GM12875 (cell line): ENCODE measurements around the gene GPR137.

Experiments used
- H3K4me3 ChIP-seq: one replicate; pipeline ENCODE4 v1.5.1; 2011; ENCODE audit warnings: low read depth, low read length, control low read depth
- TF ChIP-seq, protein P1 (sequence below): IDR thresholded peaks from 2 replicates; pipeline ENCODE4 v1.5.1; 2011; ENCODE audit warnings: low read depth, mild to moderate bottlenecking, control low read depth, inconsistent platforms, low read length, moderate library complexity, borderline replicate concordance; ENCODE audit not compliant: insufficient read depth

The GPR137 gene

DNA sequence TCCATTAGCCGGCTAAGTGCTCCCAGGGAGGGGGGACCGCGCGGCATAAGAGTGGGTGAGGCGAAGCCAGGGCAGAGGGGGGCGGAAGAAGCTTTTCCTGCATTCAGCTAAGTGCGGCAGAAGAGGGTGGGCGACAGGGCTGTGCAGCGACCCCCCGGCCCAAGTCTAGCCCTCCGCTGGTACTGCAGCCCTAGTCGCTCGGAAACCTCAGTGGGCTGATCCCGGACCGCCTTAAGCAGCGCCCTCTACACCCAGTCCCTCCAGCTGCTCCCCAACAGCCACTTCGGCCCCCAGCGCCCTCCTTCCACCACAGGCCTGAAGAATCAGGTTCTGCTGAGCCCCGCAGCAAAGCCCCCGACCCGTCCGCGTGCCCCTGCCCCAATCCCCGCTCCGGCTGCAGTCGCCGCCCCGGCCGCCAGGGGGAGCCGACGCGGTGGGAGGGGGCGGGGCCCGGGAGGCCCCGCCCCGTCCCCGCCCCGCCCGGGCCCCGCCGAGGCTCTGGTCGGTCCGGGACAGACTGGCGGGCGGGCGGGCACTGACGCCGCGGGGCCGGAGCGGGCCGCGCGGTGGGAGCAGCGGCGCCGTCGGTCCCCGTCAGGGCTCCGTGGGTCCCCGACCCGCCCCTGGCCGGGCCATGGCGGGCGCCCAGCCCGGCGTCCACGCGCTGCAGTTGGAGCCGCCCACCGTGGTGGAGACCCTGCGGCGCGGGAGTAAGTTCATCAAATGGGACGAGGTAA, 34.5 kb upstream of the GPR137 start, which contains the start of gene PLCB3:
PLCB3 (plus strand) TSS at position 515 of the 737 bp plus-strand sequence; CDS start at position 635, 120 bp downstream.
- TF ChIP-seq, protein P1, sequence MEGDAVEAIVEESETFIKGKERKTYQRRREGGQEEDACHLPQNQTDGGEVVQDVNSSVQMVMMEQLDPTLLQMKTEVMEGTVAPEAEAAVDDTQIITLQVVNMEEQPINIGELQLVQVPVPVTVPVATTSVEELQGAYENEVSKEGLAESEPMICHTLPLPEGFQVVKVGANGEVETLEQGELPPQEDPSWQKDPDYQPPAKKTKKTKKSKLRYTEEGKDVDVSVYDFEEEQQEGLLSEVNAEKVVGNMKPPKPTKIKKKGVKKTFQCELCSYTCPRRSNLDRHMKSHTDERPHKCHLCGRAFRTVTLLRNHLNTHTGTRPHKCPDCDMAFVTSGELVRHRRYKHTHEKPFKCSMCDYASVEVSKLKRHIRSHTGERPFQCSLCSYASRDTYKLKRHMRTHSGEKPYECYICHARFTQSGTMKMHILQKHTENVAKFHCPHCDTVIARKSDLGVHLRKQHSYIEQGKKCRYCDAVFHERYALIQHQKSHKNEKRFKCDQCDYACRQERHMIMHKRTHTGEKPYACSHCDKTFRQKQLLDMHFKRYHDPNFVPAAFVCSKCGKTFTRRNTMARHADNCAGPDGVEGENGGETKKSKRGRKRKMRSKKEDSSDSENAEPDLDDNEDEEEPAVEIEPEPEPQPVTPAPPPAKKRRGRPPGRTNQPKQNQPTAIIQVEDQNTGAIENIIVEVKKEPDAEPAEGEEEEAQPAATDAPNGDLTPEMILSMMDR, result peak; percentile 79
- H3K4me3 ChIP-seq, result peak within 1 kb of the TSS; percentile 77

DNA sequence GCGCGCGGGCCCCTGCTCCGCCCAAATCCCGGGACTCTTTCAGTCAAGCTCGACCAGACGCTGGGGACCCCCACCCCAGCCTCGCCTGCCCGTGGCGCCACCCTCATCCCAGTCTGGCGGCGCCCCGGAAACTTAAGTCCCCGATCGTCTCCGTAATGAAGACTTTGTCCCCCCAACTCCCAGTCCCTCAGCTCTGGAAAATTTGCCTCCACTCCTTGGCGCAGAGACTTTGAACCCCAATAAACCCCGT, 34.0 kb upstream of the GPR137 start:
- TF ChIP-seq, protein P1, result no peak
- H3K4me3 ChIP-seq, result peak overlapping the region; percentile 77

DNA sequence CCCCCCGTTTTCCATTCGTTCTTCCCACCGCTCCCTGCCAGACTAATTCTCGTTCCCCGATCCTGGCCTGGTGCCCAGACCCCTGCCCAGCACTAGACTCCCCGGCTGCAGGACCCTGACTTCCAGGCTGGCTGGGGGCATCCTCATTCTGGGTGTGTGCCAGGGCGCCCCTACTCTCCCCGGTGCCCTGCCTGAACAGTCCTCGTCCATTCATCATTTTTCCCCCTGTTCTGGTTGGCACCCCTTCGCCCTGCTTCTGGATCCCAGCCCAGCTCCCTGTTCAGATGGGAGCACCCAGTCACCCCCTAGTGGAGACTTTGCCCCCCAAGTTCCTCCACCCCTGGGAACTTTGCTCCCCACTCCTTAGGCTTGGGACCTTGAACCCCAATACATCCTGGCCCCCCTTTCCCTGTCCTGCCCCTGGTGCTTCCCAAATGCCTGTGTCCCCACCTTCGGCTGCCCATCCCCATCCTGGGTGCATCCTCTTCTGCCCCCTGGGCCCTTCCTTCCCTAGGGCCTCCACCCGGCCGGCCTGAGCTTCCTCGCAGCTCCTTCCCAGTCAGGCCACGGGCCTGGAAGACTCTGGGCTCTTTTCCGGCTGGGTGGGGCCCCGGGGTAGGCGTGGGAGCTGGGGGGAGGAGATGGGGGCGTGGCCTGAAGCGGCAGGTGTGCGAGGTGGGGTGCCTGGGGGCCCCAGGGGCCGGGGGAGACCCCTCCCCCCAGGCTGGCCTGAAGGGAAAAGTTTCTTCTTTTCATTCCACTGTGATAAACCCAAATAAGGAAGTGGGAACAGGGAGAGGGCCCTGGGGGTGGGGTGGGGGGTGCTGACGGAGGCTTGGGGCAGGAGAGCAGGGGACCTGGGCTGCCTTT, 33.4 kb upstream of the GPR137 start:
- H3K4me3 ChIP-seq, result peak overlapping the region; percentile 77
- TF ChIP-seq, protein P1, result peak; percentile 53

DNA sequence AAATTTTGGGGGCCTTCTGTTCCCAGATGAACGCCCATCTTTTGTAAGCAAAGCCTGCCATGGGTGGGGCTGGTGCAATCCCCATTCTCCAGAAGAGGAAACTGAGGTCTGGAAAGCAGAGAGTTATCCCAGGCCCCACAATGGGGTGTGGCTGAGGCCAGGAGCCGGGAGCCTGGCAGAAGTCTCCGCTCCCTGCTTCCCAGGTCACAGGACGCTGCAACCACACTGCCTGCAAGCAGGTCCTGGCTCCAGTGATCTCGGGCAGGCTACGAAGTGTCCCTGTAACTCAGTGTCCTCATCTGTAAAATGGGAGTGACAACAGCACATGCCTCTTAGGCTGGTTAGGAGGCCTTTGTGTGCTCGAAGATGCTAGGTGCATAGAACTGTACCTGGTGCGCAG, 32.6 kb upstream of the GPR137 start:
- TF ChIP-seq, protein P1, result no peak
- no peak overlapping the region for H3K4me3 ChIP-seq

DNA sequence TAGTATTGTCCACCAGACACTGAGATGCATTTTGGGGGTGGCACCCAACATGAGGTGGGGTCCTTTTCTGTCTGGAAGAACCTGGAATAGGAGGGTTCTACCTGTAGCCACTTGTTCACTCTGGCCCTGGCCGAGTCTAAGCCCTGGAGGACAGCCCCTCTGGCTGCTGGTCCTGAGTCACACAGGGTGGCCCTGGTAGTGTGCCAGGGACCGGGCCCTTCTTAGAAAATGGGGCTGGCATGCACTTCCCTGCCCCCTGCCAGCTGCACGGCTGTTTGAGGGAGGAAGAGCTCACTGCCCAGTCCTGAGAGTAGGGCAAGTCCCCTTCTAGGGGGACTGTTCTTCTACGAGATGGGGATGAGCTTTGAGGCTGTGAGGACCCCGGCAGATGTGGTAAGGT, 32.2 kb upstream of the GPR137 start:
- TF ChIP-seq, protein P1, result no peak
- no peak overlapping the region for H3K4me3 ChIP-seq

DNA sequence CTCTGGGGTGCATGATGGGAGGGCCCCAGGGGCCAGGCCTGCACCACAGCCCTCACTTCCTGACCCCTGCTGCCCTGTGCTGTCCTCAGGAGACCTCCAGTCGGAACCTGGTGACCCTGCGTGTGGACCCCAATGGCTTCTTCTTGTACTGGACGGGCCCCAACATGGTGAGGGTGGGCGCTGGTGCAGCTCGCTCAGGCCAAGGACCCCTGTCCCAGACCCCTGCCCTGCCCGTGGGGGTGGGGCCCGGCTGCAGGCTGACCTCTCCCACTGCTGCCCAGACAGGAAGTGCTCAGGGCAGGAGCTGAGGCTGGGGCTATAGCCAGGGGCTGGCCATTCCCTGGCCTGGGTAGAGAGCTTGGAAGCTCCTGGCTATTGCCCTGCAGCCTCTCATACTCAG, 31.3 kb upstream of the GPR137 start:
- H3K4me3 ChIP-seq, result no peak overlapping the region

More for the DNA sequence above, 31.3 kb upstream of the GPR137 start:
- TF ChIP-seq, protein P1, result no peak
